ENCODE data around the gene MAGI2.

The MAGI2 gene

DNA sequence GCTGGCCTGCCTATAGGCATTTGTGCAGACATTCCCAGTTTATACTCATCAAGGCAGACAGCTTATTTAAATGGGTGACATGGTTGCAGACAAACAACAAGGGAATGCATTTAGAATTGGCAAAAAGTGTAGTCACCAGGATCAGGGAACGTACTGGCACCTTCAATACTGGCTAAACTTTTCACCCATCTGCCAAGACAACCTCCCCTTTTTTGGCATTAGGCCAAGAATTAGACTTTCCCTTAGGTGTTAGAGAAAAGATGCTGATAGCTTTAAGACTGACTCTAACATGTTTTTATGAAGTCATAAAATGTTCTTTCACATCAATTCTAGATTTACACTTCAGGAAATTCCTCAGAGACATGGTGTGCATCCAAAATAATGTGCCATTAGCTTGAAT lies 1289.0 kb downstream of the MAGI2 start:
- no peak for DNase-seq

DNA sequence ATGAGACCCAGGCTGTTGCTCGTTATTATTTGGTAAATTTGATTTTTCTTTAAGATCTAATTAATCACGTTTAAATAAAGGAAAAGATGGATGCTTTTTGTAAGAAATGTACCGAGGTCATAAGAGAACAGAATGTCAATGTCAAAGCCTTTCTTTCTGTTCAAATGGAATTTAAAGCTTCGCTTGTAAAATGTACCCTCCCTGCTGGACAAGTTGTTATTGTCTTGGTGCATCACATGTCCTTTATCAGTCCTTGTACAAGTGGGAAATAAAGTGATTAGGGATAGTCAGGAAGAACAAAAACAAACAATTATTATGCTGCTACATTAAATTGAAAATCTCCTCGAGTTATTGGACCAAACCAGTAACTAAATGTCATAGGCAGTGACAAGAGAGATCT lies 1291.7 kb downstream of the MAGI2 start:
- no peak for DNase-seq

DNA sequence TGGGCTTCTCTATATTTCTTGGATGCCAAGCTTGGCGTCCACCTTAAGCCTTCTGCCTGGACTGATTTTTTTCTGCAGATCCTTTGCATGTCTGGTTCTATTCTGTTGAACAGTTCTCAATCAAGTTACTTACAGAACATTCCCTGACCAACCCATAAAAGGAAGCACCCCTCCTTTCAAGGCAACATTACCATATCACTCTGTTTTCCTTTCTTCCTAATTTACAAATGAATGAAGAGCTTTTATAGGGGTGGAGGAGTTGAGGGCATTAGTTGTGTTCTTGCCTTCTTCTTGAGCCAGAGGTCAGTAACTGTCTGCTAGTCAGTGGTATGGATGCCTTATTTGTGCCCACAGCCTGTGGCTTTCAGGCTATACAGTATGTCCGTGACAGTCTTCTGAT lies 1293.9 kb downstream of the MAGI2 start:
- no peak for DNase-seq

DNA sequence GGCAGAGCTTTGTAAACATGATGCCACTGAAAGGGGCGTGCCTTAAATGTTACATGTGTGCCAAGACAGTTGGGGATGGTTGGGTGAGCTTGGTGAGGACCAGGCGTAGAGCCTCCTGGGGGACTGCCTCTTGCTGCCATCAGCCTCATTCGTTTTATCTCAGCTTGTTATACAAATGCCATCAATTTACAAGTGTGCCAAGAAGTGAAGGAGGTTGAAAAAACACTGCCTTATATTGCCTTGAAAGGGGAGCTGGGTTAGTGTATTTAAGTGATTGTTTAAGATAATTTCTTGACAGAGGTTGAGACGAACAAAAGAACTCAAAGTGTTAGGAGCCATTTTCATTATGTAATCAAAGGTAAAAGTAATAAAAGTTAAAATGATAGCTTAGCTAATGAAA lies 1300.2 kb downstream of the MAGI2 start:
- no peak for DNase-seq

DNA sequence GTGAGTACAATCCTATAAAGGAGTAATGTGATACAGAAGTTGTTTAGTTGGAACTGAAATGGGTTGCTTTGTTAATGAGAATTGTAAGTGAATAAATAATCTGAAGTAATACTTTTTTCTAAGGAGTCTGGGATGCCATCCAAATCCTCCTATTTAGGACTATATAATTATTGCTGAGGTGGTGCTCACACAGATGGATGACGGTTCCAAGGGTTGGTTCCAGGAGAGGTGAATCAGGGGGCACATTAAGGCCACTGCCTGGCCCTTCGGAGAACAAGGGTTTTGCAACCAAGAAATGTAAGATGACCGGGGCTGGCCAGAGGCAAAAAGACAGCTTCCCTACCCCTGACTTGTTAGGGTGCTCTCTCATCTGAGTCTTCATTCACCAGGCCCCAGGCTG lies 1302.2 kb downstream of the MAGI2 start:
- DNase-seq: no peak

DNA sequence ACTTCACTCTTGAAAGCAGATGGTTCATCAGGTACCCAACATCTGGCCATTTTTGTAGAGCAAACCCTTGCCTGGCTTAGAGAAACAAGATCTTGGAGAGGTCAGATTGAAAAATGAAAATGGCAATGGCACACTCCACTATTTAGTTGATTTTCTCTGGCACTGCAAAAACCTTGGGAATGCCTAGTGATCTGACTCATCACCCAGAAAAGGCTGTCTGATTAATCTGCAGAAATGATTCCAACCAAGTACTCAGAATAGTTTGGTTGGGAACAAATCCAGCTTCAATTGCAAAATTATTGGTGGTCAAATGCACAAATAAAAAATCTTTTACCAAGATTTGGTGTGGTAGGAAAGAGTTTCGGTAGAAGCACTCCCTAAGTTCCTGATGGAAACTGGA lies 1303.7 kb downstream of the MAGI2 start:
- DNase-seq: no peak

DNA sequence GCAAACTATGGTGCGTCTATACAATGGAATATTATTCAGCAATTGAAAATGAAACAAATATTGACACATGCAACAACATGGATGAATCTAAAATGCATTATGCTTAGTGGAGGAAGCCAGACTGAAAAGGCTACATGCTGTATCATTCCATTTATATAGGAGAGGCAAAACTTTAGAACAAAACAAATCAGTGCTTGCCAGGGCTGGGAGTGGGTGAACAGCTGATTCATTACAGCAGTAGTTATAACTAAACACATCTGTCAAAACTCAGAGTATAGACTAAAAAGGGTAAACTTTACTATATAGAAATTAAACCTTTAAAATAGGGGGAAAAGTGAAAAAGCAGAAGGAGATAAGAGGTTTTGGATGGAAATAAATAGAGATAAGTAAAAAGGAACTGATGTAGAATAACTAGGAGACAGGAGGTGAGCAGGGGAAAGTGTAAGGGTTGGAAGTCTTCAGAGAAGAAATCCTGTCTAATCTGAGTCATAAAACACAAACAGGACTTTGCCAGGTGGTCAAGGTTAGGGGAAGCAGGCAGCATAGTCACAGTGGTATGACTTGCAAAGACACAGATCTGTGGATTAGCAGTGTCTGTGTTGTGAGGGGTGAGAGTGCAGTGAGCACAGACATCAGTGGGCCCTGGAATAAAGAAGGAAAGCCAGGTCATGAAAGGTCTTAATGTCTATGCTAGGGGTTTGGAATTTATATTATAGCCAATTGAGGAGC lies 1305.1 kb downstream of the MAGI2 start:
- DNase-seq: no peak

DNA sequence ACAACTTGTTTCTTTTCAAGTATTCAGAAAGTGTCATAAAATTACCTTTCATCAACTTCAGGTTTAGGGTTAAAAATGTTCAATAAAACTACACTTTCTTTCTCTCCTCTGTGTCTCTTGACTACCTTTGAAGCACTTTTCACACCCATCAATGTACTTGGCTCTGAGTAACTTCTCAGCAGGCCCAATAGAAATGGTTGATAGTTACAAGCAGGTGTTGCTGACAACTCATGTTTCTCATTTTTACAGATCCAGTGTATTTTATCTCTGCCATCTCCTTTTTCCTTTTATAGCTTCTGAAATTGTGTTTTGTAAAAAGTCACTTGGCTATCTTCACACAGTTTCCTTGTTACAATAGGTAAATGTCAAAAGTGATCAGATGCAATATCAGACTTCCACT lies 1306.9 kb downstream of the MAGI2 start:
- DNase-seq: no peak

DNA sequence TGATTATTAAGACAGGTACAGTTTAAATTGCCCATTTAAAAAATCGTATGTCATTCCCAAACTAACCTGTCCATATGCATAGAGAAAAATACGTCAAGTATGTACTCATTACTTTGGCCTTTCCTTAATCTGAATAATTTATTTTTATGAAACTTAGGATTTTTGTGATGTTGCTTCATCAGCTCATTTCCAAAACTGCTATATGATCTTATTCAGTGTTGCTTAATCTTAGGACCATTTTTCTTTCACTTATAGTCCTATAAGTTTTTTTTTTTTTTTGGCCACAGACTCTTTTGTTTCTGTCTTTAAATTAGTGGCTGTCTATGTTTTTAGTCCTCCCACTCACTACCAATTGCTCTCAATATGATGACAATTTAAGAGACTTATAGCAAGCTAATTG lies 1309.8 kb downstream of the MAGI2 start:
- DNase-seq: no peak

DNA sequence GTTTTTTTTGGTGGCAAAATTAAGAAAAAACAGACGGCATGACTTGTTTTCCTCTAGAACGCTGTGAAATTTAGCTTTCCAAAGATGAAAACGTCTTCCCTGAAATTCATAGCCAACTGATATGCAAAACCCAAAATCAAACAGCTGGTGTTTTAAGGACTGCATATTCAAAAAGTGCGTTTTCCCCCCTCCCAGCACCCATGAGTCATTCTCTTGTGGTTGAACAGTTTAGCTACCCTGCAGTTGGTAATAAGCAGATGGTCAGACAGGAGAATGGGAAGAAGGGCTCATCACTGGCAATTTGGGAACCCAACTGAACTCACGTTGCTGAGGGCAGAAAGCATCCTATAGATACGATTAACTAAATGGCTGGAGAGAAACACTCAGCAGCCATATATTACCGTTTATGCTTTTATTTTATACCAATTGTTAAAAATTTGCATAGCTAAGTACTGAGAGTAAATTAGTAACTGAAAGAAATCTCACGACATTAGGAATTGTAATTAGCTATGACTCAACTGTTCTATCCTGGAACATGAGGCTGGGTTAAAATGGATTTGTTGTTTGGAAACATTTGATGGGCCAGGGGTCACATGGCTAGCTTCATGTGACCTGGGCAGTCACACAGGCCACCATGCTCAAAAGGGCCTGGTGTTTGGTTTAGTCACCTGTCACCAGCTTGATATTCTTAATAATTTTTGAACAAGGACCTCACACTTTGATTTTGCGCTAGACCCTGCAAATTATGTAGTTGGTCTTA lies 1311.8 kb downstream of the MAGI2 start:
- no peak for DNase-seq

DNA sequence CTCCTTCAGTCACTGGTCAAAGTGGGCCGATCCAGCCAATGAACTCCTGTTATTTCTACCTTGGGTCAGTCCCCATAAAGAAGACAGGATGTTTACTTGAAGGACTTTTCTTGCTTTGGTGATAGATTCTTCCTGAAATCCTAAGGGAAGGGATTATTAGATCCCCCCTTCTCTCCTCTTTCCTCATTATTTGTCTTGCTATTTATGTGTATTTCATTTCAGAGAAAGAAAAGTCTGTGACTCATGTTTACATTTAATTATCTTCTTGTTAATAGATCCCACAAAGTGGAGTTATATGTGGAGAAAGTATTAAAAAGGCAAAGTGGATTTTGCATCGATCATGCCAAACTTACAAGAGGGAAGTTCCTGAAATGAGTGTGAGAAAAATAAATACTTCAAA lies 1313.4 kb downstream of the MAGI2 start:
- no peak for DNase-seq

DNA sequence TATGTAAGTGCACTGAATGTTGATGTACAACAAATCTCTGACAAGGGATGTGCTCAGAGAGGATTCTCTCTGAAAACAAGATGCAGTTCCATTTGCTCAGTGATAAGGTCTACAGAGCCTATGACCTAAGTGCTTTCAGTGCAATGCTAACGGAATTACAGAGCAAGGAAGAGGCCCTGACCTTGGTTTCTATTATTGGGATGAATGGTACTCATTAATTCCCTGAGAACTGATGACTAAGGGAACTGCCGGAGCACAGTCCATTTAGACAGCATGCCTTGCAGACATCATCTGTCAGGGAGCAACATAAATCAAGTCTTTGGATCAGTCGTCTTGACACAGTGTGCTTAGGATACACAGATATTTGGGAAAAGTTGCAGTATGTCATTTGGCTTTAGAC lies 1314.1 kb downstream of the MAGI2 start:
- no peak for DNase-seq

DNA sequence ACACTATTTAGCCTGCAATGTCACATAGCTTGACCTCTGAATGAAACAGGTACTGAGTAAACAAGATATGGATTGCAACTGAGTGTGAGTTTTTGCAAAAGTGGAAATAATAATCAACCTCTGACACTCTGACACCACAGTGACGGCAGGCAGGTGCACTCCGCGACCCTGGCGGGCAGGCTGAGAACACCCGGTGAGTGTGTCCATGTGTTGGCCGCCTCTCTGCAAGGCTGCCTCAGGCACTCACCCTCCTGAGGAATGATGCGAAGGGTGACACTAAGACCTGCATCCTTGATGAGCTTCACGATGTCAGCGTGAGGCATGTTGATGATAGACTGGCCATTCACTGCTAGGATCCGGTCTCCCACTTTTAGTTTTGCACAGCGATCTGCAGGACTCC lies 1318.7 kb downstream of the MAGI2 start:
- DNase-seq: no peak

DNA sequence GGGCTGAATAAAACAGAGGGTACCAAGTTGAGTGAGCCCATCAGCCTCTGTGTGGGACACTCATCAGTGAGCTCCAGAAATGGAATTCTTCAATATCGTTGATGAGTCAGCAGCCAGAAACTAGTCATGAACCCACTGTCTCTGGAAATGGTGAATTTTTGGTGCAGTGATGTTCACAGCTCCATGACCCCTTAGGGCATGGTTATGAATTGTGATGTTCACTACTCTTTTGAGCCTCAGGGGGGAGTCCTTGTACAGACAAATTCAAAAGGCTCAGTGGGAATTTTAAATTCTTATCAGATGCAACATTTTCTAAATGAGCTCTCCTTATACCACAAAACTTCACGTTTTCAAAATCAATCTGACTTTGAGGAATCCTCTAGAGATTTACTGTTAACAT lies 1319.2 kb downstream of the MAGI2 start:
- no peak for DNase-seq

DNA sequence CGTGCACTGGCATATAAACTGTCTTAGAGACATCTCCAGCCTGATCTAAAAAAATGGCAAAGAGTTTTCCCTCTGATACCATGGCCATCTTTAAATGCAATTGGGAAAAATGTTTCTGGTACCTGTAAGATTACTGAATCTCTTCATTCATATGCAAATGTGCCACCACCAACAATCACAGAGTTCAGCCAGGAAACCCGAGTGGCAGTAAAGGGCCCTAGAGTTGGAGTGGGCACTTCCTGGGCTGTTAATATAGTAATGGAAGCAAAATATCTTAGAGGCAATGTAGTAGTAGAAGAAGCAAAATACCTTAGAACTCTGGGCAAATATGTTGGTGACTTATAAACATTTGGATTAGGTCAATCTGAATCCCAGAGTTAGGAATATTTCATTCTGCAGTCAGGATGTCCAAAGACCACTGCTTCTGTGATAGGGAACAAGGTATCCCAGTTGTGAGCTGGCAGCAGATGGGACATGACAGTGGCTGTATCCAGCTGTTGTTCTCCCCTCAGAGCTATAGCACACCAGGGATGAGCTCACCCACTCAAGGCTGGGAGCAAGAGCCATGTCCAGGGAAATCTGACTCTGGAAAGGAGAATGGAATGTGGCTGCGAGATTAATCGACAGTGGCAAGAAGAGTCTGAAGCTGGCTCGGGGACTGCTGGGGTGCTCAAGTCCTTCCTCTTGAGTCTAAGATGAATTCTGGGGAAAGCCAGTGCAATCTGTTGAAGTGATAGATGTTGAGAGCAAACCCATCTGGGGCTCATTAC lies 1322.8 kb downstream of the MAGI2 start:
- DNase-seq: no peak

DNA sequence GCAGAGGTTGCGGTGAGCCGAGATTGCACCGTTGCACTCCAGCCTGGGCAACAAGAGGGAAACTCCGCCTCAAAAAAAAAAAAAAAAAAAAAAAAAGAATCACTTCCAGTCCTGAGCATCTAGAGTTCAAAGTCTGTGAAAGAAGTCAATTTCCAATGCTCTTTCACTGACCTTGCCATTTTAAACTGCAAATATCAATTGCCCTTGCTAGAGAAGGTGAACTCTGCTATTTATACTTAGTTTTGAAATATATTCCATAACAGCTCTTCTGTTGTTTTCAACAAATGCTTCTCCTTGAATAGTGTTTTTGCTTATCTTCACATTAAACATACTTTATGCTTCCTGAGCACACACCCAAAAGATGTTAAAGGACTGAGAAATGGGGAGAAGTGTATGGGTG lies 1323.6 kb downstream of the MAGI2 start:
- no peak for DNase-seq

DNA sequence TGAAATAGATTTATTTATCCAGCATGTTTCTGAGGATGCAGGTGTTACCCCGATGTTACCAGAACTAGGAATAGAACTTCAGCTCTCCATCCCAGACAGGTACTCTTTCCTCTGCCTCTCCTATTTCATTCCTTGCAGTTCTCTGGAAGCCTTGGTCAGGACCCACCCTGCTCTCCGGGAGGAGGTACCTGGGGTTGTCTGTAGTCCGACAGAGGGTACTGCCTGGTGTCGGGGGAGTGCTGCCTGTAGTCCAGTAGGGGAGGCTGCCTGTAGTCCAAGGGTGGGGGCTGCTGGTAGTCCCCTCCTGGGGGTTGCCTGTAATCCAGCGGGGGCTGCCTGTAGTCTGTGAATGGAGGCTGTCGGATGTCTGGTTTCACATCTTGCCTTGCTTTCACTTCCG lies 1326.5 kb downstream of the MAGI2 start:
- no peak for DNase-seq

DNA sequence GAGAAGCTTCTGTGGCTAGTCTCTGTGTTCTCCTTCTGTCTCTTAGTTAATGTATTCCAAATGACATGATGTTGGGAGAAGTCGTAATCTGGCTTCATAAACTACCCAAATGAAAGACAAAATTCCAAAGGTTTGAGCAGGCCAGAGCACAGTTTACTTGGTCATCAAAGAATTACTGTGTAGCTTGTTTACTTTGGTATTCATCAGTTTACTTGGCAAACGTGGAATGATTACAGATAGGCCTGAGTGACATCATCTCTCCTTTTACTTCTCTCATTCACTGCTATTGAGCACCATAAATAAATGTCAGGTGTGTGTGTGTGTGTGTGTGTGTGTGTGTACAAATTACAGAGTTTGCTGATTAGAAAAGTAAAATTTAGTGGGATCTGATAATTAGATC lies 1327.6 kb downstream of the MAGI2 start:
- DNase-seq: no peak

DNA sequence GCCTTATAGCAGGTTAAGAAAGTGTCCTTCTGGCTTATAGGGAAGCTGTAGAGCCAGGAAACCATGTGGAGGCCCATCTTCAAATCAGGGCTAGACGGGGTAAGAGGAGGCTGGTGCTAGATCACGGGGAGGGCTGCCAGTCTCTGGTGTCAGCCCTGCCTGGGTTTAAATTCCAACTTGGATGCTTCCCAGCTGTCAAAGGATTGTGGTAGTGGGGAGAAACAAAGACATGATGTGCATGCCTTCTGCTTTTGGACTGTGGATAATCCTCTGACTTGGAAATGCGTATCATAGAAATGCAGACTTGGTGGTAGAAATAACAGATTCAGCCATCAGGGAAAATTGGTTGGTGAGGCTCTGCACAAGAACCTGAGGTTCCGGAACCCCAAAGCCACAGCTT lies 1329.3 kb downstream of the MAGI2 start:
- DNase-seq: no peak

DNA sequence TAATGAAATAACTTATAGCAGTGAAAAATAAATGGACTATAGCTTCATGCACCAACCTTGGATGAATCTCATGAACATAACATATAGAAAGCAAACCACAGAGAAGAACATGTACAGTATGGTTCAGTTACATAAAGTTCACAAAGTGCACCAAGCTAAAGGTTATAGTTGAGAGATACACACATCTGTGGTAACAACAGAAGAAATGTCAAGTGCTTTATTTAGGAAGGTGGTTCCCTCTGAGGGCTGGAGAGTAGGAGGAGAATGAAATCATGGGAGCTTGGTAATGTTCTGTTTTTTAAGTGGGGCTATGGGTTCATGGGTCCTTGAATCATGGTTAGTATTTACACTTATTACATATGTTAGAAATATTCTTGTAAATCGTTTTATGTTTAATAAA lies 1331.6 kb downstream of the MAGI2 start:
- no peak for DNase-seq

DNA sequence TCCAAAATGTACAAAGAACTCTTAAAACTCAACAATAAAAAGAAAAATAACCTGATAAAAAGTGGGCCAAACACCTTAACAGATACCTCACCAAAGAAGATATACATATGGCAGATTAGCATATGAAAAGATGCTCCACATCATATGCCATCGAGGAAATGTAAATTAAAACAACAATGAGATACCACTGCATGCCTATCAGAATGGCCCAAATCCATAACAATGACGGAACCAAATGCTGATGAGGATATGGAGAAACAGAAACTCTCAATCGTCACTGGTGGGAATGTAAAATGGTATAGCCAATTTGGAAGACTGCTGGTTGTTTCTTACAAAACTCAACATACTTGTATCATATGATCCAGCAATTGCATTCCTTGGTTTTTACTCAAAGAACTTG lies 1335.0 kb downstream of the MAGI2 start:
- DNase-seq: no peak

DNA sequence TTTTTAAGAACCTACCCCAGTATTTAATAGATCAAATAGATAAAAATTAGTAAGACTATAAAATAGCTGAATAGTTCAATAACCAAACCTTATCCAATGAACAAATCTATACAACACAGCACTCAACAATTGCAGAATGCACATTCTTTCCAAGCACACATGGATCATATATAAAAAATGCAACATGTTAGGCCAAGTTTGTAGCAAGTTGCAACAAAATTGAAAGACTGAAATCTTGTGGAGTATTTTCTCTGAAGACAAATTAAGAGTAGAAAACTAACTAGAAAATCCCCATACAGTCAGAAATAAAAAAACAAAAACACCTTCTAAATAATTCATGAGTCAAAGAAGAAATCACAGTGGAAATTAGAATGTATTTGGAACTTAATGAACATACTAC lies 1337.6 kb downstream of the MAGI2 start:
- DNase-seq: no peak

DNA sequence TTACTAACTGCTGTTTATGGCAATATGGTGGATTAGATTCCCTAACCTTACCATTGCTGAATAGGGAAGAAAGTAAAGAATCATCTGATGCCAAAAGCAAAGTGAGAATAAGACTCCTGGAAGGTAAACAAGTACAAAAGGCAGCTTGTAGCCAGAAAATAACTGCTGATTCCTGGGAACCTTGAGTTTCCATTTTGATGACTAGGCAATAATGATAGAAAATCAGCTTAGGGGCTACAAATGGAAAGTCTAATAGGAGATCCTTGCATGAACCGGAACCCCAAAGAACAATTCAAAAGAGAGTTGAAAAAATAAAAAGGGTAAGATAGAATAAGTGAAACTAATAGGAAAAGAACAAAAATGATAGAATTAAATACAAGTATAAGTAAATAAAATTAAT lies 1338.5 kb downstream of the MAGI2 start:
- no peak for DNase-seq

DNA sequence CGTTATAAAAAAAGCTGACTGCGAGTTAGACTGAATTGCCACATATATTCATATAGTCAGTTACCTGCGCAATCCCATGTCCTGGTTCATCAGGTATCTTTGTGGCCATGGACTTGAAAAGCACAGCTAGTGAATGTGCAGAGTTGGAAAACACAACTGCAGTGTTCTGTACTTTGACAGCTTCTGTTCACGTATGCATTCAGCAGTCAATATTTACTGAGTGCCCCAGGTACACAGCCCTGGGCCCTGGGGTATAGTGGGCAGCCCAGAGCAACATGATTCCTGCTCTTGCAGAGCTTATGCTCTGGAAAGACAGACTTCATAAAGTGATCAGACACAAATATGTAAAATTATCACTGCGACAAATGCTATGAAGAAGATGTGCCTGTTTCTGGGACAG lies 1341.0 kb downstream of the MAGI2 start:
- DNase-seq: no peak
